NB4 (cell line): ENCODE measurements around the gene CALD1.

ENCODE experiments used
- DNase-seq: peaks from one replicate; pipeline ENCODE4 v3.0.0; 2010; ENCODE audit warnings: low read depth
- H3K4me3 ChIP-seq: one replicate; pipeline ENCODE4 v1.5.1; 2011; ENCODE audit warnings: mild to moderate bottlenecking, low read depth, low read length, moderate library complexity
- CTCF ChIP-seq: IDR thresholded peaks from one replicate; pipeline ENCODE4 v1.5.1; 2012; ENCODE audit warnings: low read depth, low read length
- MAX ChIP-seq: IDR thresholded peaks from 2 replicates; pipeline ENCODE4 v1.6.1; 2011; ENCODE audit warnings: low read depth, low read length
- MYC ChIP-seq: IDR thresholded peaks from 2 replicates; pipeline ENCODE4 v1.6.1; 2011; ENCODE audit warnings: low read depth, low read length
- POLR2A ChIP-seq: IDR thresholded peaks from 2 replicates; pipeline ENCODE4 v1.6.1; 2011; ENCODE audit warnings: mild to moderate bottlenecking; ENCODE audit not compliant: insufficient read length; ENCODE audit errors: extremely low read depth

Gene CALD1

GRCh38 chr7:134804854-134805253 lies 25.4 kb downstream of the CALD1 start:
- no peak for TF ChIP-seq MYC
- no peak for TF ChIP-seq MAX
- TF ChIP-seq CTCF: no peak
- TF ChIP-seq POLR2A: no peak
- H3K4me3 ChIP-seq: no peak overlapping the region
- DNase-seq: no peak

GRCh38 chr7:134806197-134806596 lies 26.8 kb downstream of the CALD1 start:
- H3K4me3 ChIP-seq: no peak overlapping the region
- no peak for DNase-seq
- TF ChIP-seq CTCF (no peak), MAX (no peak), MYC (no peak), POLR2A (no peak)

GRCh38 chr7:134809616-134810015 lies 30.2 kb downstream of the CALD1 start:
- no peak for DNase-seq
- H3K4me3 ChIP-seq: no peak overlapping the region
- no peak for TF ChIP-seq MYC
- no peak for TF ChIP-seq POLR2A
- no peak for TF ChIP-seq MAX
- TF ChIP-seq CTCF: no peak

GRCh38 chr7:134811765-134812164 lies 32.3 kb downstream of the CALD1 start:
- H3K4me3 ChIP-seq: no peak overlapping the region
- TF ChIP-seq MYC (no peak), POLR2A (no peak), MAX (no peak), CTCF (no peak)

GRCh38 chr7:134813663-134814396 lies 34.4 kb downstream of the CALD1 start:
- TF ChIP-seq MYC: no peak
- TF ChIP-seq POLR2A: no peak
- TF ChIP-seq MAX: no peak
- no peak for DNase-seq
- H3K4me3 ChIP-seq: no peak overlapping the region

More at GRCh38 chr7:134811765-134812164, 32.3 kb downstream of the CALD1 start:
- no peak for DNase-seq

- DNase-seq: no peak
- TF ChIP-seq POLR2A: no peak
- TF ChIP-seq MAX: no peak
- no peak for TF ChIP-seq CTCF
- TF ChIP-seq MYC: no peak
- no peak overlapping the region for H3K4me3 ChIP-seq
Observed at GRCh38 chr7:134814730-134815364, 35.4 kb downstream of the CALD1 start.
